ENCODE data around the gene KRTAP1-5. TPM values are rescaled to one million over a fixed set of nuclear protein-coding genes. Genes with fewer than 3 reads are reported as not detected.
"Not testable (repeated sequence)": the region's sequence is repeated elsewhere in the genome, so short reads cannot be mapped to it uniquely, and the experiment has no call there.

Gene KRTAP1-5
- total RNA-seq, 1 experiment from 2014 or later, result not detected

- ATAC-seq (0 out of 2 replicates have a peak, but pooled peaks have one; percentile 38), DNase-seq (ENCODE audit: low read depth, low spot score) (no peak)
- in situ Hi-C loops (cut with HindIII; ENCODE audit: low pct_unique_long_range_greater_than_20kb, low sequenced_read_pairs) (no loop called here), intact Hi-C loops (cut with micrococcal nuclease; ENCODE audit: unreplicated experiment) (no loop called here)
- ChIA-PET CTCF (no interaction called here), POLR2A (no interaction called here)
- 0 out of 2 replicates have a peak, but pooled peaks cover 2% of the 10 kb centered on the region for H3K27me3 ChIP-seq (ENCODE audit: control insufficient read depth, insufficient read depth, low read length)
- H3K27ac ChIP-seq (ENCODE audit: low read length), result no peak overlapping the region
- H3K4me3 ChIP-seq (ENCODE audit: low read depth in 2 of 2, low read length in 2 of 2), result no peak overlapping the region
- no peaks in the 10 kb centered on the region for H3K36me3 ChIP-seq (ENCODE audit: control insufficient read depth, insufficient read depth, low read length)
- H3K4me1 ChIP-seq (ENCODE audit: control insufficient read depth, insufficient read depth, low read length), result no peaks in the 10 kb centered on the region
- TF ChIP-seq REST (IDR thresholded peaks at IDR 0.05; ENCODE audit: insufficient read depth in 1 of 2, low read depth in 2 of 2, low read length in 1 of 2) (no peak), TCF7L2 (IDR thresholded peaks at IDR 0.05; ENCODE audit: low read depth, low read length) (no peak), CTCF (IDR thresholded peaks at IDR 0.05) (no peak), SIN3A (IDR thresholded peaks at IDR 0.05; ENCODE audit: borderline replicate concordance, insufficient read depth, low read depth, low read length) (no peak), POLR2AphosphoS5 (IDR thresholded peaks at IDR 0.05; ENCODE audit: low read depth, low read length) (no peak)
- no TSS peak for BruUV-seq (replicated peaks)
- H3K9me3 ChIP-seq (ENCODE audit: control insufficient read depth, insufficient read depth, low read depth, low read length), result no peaks in the 10 kb centered on the region
Measured at GRCh38 chr17:41049110-41049509, 22.1 kb upstream of the KRTAP1-5 start.

GRCh38 chr17:41048441-41048840 lies 21.4 kb upstream of the KRTAP1-5 start:
- Histone ChIP-seq H3K4me3 (ENCODE audit: low read depth in 2 of 2, low read length in 2 of 2) (no peak overlapping the region), H3K9me3 (ENCODE audit: control insufficient read depth, insufficient read depth, low read depth, low read length) (no peaks in the 10 kb centered on the region), H3K27me3 (ENCODE audit: control insufficient read depth, insufficient read depth, low read length) (0 out of 2 replicates have a peak, but pooled peaks cover 2% of the 10 kb centered on the region), H3K4me1 (ENCODE audit: control insufficient read depth, insufficient read depth, low read length) (no peaks in the 10 kb centered on the region), H3K27ac (ENCODE audit: low read length) (no peak overlapping the region), H3K36me3 (ENCODE audit: control insufficient read depth, insufficient read depth, low read length) (no peaks in the 10 kb centered on the region)
- intact Hi-C loops (cut with micrococcal nuclease; ENCODE audit: unreplicated experiment), result no loop called here
- TF ChIP-seq CTCF (IDR thresholded peaks at IDR 0.05) (no peak), SIN3A (IDR thresholded peaks at IDR 0.05; ENCODE audit: borderline replicate concordance, insufficient read depth, low read depth, low read length) (no peak), POLR2AphosphoS5 (IDR thresholded peaks at IDR 0.05; ENCODE audit: low read depth, low read length) (no peak), TCF7L2 (IDR thresholded peaks at IDR 0.05; ENCODE audit: low read depth, low read length) (no peak), REST (IDR thresholded peaks at IDR 0.05; ENCODE audit: insufficient read depth in 1 of 2, low read depth in 2 of 2, low read length in 1 of 2) (no peak)
- POLR2A ChIA-PET, result no interaction called here
- DNase-seq (ENCODE audit: low read depth, low spot score) (no peak), ATAC-seq (no peak)
- in situ Hi-C loops (cut with HindIII; ENCODE audit: low pct_unique_long_range_greater_than_20kb, low sequenced_read_pairs), result no loop called here
- CTCF ChIA-PET, result no interaction called here
- no TSS peak for BruUV-seq (replicated peaks)

GRCh38 chr17:41046735-41047465 lies 19.9 kb upstream of the KRTAP1-5 start, which contains the start of gene KRTAP2-1:
Gene KRTAP2-1, minus strand, starts transcription at chr17:41047316. Its CDS starts 49 bp downstream, at chr17:41047267.
- DNase-seq (ENCODE audit: low read depth, low spot score); H3K9me3 ChIP-seq (ENCODE audit: control insufficient read depth, insufficient read depth, low read depth, low read length); H3K4me3 ChIP-seq (ENCODE audit: low read depth in 2 of 2, low read length in 2 of 2); H3K4me1 ChIP-seq (ENCODE audit: control insufficient read depth, insufficient read depth, low read length); in situ Hi-C loops (cut with HindIII; ENCODE audit: low pct_unique_long_range_greater_than_20kb, low sequenced_read_pairs); ATAC-seq; intact Hi-C loops (cut with micrococcal nuclease; ENCODE audit: unreplicated experiment); BruUV-seq (replicated peaks); POLR2A ChIA-PET; H3K27me3 ChIP-seq (ENCODE audit: control insufficient read depth, insufficient read depth, low read length); CTCF ChIA-PET; H3K36me3 ChIP-seq (ENCODE audit: control insufficient read depth, insufficient read depth, low read length); H3K27ac ChIP-seq (ENCODE audit: low read length): not testable (repeated sequence)
